ENCODE data around the gene PLIN5. TPM values are rescaled to one million over a fixed set of nuclear protein-coding genes. Genes with fewer than 3 reads are reported as not detected.

PLIN5 gene
- total RNA-seq, 1 experiment from 2014 or later: 8.1 TPM

DNA sequence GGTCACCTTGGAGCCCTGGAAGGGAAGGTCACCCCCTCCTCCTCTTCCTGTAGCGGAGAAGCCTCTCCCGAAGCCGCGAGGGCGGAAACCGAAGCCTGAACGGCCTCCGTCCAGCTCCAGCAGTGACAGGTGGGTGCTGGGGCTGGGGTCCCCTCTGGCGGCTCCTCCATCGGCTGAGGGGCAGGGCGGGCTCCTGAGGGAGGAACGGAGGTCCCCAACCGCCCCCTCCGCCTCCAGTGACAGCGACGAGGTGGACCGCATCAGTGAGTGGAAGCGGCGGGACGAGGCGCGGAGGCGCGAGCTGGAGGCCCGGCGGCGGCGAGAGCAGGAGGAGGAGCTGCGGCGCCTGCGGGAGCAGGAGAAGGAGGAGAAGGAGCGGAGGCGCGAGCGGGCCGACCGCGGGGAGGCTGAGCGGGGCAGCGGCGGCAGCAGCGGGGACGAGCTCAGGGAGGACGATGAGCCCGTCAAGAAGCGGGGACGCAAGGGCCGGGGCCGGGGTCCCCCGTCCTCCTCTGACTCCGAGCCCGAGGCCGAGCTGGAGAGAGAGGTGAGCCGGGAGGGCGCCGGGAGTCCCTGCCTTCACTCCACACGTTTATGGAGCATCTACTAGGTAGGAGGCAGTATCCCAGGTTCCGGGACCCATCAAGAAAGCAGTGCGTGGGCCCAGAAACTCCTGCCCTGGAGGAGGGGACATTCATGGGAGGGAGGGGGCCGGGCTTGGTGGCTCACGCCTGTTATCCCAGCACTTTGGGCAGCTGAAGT is 40.9 kb downstream of the PLIN5 start:
- no TSS peak for BruUV-seq (replicated peaks)
- Histone ChIP-seq H3K4me3 (replicated peaks in 1 of 2; ENCODE audit: low read depth in 1 of 2, low read length in 2 of 2) (no peak overlapping the region), H3K27me3 (ENCODE audit: insufficient read depth, low read length) (no peaks in the 10 kb centered on the region), H3K9me3 (ENCODE audit: control insufficient read depth in 1 of 2, insufficient read depth in 1 of 2, low read depth in 1 of 2, low read length in 2 of 2) (peaks cover 0 to 4% of the 10 kb centered on the region in 2 experiments; a peak in 1 of 4 replicates), H2AFZ (ENCODE audit: low read depth, low read length, poor library complexity, severe bottlenecking) (no peak overlapping the region), H3K36me3 (ENCODE audit: control insufficient read depth in 1 of 2, insufficient read depth in 2 of 2, low read length in 2 of 2) (peaks cover 6 to 33% of the 10 kb centered on the region in 2 experiments; a peak in 3 of 4 replicates), H3K27ac (ENCODE audit: low read depth, low read length) (no peak overlapping the region), H3K9me2 (ENCODE audit: insufficient read depth) (no peaks in the 10 kb centered on the region), H3K4me2 (ENCODE audit: low read length) (no peak overlapping the region), H4K20me1 (ENCODE audit: insufficient read depth) (no peaks in the 10 kb centered on the region), H3K79me2 (ENCODE audit: insufficient read depth, low read length) (no peaks in the 10 kb centered on the region), H3K4me1 (ENCODE audit: control insufficient read depth in 1 of 2, insufficient read depth in 2 of 2, low read length in 2 of 2) (peaks cover 0 to 3% of the 10 kb centered on the region in 2 experiments; a peak in 2 of 4 replicates), H3K9ac (ENCODE audit: low read length) (no peak overlapping the region)
- POLR2A ChIA-PET: no interaction called here
- no peak for ATAC-seq
- DNase-seq (ENCODE audit: low read depth, low spot score): no peak
- RAD21 ChIA-PET (ENCODE audit: low non-redundant PET in 1 of 2, low total read pairs in 2 of 2, uncharacterized antibody in 2 of 2, unreplicated experiment in 2 of 2): no interaction called here
- intact Hi-C loops (cut with micrococcal nuclease): no loop called here
- no peak for TF ChIP-seq POLR2AphosphoS5 (IDR thresholded peaks at IDR 0.05; ENCODE audit: low read depth, low read length)
- TF ChIP-seq, protein P1, sequence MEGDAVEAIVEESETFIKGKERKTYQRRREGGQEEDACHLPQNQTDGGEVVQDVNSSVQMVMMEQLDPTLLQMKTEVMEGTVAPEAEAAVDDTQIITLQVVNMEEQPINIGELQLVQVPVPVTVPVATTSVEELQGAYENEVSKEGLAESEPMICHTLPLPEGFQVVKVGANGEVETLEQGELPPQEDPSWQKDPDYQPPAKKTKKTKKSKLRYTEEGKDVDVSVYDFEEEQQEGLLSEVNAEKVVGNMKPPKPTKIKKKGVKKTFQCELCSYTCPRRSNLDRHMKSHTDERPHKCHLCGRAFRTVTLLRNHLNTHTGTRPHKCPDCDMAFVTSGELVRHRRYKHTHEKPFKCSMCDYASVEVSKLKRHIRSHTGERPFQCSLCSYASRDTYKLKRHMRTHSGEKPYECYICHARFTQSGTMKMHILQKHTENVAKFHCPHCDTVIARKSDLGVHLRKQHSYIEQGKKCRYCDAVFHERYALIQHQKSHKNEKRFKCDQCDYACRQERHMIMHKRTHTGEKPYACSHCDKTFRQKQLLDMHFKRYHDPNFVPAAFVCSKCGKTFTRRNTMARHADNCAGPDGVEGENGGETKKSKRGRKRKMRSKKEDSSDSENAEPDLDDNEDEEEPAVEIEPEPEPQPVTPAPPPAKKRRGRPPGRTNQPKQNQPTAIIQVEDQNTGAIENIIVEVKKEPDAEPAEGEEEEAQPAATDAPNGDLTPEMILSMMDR (IDR thresholded peaks at IDR 0.05 in 2 of 3, conservative IDR thresholded peaks at IDR 0.05 in 1 of 3; ENCODE audit: borderline replicate concordance in 1 of 3, insufficient read depth in 1 of 3, low read depth in 2 of 3, low read length in 2 of 3): no peak
- no peak for TF ChIP-seq ZFX (IDR thresholded peaks at IDR 0.05)
- CTCF ChIA-PET: no interaction called here

DNA sequence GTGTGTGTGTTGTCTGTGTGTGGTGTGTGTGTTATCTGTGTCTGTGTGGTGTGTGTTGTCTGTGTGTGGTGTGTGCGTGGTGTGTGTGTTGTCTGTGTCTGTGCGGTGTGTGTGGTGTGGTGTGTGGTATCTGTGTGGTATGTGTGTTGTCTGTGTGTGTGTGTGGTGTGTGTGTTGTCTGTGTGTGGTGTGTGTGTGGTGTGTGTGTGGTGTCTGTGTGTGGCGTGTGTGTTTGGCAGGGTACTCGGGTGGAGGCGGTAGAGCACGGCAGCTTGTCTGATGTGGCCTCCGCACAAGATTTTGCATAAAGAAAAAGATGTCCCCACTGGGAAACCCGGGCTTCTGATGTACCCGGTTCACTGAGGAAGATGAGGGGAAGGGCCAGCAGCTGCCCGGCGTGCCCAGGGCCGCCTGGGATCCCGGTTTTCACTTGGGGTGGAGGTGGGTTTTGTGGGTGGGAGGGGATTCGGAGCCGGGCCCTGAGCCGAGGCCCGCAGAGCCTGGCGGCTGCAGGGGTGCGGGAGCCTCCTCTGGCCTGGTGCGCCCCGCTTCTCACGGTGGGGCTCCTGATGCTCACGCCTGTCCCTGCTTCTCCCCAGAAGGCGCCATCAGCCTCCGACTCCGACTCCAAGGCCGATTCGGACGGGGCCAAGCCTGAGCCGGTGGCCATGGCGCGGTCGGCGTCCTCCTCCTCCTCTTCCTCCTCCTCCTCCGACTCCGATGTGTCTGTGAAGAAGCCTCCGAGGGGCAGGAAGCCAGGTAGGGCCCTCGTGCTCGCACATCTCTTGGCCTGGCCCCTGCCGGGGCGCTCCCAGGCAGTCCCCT is 41.7 kb downstream of the PLIN5 start:
- ATAC-seq (no peak), DNase-seq (ENCODE audit: low read depth, low spot score) (no peak)
- ChIA-PET POLR2A (no interaction called here), CTCF (no interaction called here), RAD21 (ENCODE audit: low non-redundant PET in 1 of 2, low total read pairs in 2 of 2, uncharacterized antibody in 2 of 2, unreplicated experiment in 2 of 2) (no interaction called here)
- Histone ChIP-seq H3K9ac (ENCODE audit: low read length) (no peak overlapping the region), H3K27me3 (ENCODE audit: insufficient read depth, low read length) (no peaks in the 10 kb centered on the region), H3K27ac (ENCODE audit: low read depth, low read length) (peak overlapping the region; percentile 19; the same call in 1 of the 2 replicates), H4K20me1 (ENCODE audit: insufficient read depth) (no peaks in the 10 kb centered on the region), H3K36me3 (ENCODE audit: control insufficient read depth in 1 of 2, insufficient read depth in 2 of 2, low read length in 2 of 2) (peaks cover 6 to 33% of the 10 kb centered on the region in 2 experiments; a peak in 3 of 4 replicates), H3K9me2 (ENCODE audit: insufficient read depth) (no peaks in the 10 kb centered on the region), H3K79me2 (ENCODE audit: insufficient read depth, low read length) (no peaks in the 10 kb centered on the region), H2AFZ (ENCODE audit: low read depth, low read length, poor library complexity, severe bottlenecking) (no peak overlapping the region), H3K4me1 (ENCODE audit: control insufficient read depth in 1 of 2, insufficient read depth in 2 of 2, low read length in 2 of 2) (peaks cover 0 to 3% of the 10 kb centered on the region in 2 experiments; a peak in 2 of 4 replicates), H3K9me3 (ENCODE audit: control insufficient read depth in 1 of 2, insufficient read depth in 1 of 2, low read depth in 1 of 2, low read length in 2 of 2) (peaks cover 0 to 4% of the 10 kb centered on the region in 2 experiments; a peak in 1 of 4 replicates), H3K4me3 (replicated peaks in 1 of 2; ENCODE audit: low read depth in 1 of 2, low read length in 2 of 2) (no peak overlapping the region), H3K4me2 (ENCODE audit: low read length) (no peak overlapping the region)
- intact Hi-C loops (cut with micrococcal nuclease): no loop called here
- no TSS peak for BruUV-seq (replicated peaks)
- no peak for TF ChIP-seq EZH2 (IDR thresholded peaks at IDR 0.05)
- TF ChIP-seq SP1 (IDR thresholded peaks at IDR 0.05; ENCODE audit: low read depth): no peak
- no peak for TF ChIP-seq ZFX (IDR thresholded peaks at IDR 0.05)
- TF ChIP-seq, protein P1 (IDR thresholded peaks at IDR 0.05 in 2 of 3, conservative IDR thresholded peaks at IDR 0.05 in 1 of 3; ENCODE audit: borderline replicate concordance in 1 of 3, insufficient read depth in 1 of 3, low read depth in 2 of 3, low read length in 2 of 3): no peak
- TF ChIP-seq, protein P2, sequence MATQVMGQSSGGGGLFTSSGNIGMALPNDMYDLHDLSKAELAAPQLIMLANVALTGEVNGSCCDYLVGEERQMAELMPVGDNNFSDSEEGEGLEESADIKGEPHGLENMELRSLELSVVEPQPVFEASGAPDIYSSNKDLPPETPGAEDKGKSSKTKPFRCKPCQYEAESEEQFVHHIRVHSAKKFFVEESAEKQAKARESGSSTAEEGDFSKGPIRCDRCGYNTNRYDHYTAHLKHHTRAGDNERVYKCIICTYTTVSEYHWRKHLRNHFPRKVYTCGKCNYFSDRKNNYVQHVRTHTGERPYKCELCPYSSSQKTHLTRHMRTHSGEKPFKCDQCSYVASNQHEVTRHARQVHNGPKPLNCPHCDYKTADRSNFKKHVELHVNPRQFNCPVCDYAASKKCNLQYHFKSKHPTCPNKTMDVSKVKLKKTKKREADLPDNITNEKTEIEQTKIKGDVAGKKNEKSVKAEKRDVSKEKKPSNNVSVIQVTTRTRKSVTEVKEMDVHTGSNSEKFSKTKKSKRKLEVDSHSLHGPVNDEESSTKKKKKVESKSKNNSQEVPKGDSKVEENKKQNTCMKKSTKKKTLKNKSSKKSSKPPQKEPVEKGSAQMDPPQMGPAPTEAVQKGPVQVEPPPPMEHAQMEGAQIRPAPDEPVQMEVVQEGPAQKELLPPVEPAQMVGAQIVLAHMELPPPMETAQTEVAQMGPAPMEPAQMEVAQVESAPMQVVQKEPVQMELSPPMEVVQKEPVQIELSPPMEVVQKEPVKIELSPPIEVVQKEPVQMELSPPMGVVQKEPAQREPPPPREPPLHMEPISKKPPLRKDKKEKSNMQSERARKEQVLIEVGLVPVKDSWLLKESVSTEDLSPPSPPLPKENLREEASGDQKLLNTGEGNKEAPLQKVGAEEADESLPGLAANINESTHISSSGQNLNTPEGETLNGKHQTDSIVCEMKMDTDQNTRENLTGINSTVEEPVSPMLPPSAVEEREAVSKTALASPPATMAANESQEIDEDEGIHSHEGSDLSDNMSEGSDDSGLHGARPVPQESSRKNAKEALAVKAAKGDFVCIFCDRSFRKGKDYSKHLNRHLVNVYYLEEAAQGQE (IDR thresholded peaks at IDR 0.05; ENCODE audit: low read depth): no peak
- TF ChIP-seq POLR2AphosphoS5 (IDR thresholded peaks at IDR 0.05; ENCODE audit: low read depth, low read length): no peak
- no peak for TF ChIP-seq CEBPB (IDR thresholded peaks at IDR 0.05; ENCODE audit: low read depth)

Measured in HCT116 (cell line).